ENCODE data around the gene MYO1D.
A peak's percentile ranks its signal among the peaks of the same experiment; 100 is the strongest.
"Not testable (repeated sequence)": the region's sequence is repeated elsewhere in the genome, so short reads cannot be mapped to it uniquely, and the experiment has no call there.

MYO1D gene

GRCh38 chr17:32855620-32856019, 21.3 kb downstream of the MYO1D start:
- no peak for DNase-seq (ENCODE audit: low read depth in 2 of 2)

- no peak for DNase-seq (ENCODE audit: low read depth in 2 of 2)
Observed at GRCh38 chr17:32854832-32855389, 22.0 kb downstream of the MYO1D start.

GRCh38 chr17:32854207-32854606, 22.7 kb downstream of the MYO1D start:
- no peak for DNase-seq (ENCODE audit: low read depth in 2 of 2)

GRCh38 chr17:32852811-32853210, 24.1 kb downstream of the MYO1D start:
- DNase-seq (ENCODE audit: low read depth in 2 of 2), result no peak

GRCh38 chr17:32849879-32850278, 27.0 kb downstream of the MYO1D start:
- peak; percentile 20 to 34 for DNase-seq (ENCODE audit: low read depth in 2 of 2)

GRCh38 chr17:32847977-32848376, 28.9 kb downstream of the MYO1D start:
- no peak for DNase-seq (ENCODE audit: low read depth in 2 of 2)

- DNase-seq (ENCODE audit: low read depth in 2 of 2), result no peak
Observed at GRCh38 chr17:32846143-32846542, 30.8 kb downstream of the MYO1D start.

GRCh38 chr17:32840241-32840640, 36.7 kb downstream of the MYO1D start:
- DNase-seq (ENCODE audit: low read depth in 2 of 2), result no peak

- DNase-seq (ENCODE audit: low read depth in 2 of 2), result no peak
Observed at GRCh38 chr17:32836527-32836926, 40.4 kb downstream of the MYO1D start.

GRCh38 chr17:32835291-32835761, 41.6 kb downstream of the MYO1D start:
- DNase-seq (ENCODE audit: low read depth in 2 of 2), result no peak

GRCh38 chr17:32834104-32834503, 42.8 kb downstream of the MYO1D start:
- no peak for DNase-seq (ENCODE audit: low read depth in 2 of 2)

GRCh38 chr17:32833526-32833925, 43.4 kb downstream of the MYO1D start:
- DNase-seq (ENCODE audit: low read depth in 2 of 2), result no peak

- DNase-seq (ENCODE audit: low read depth in 2 of 2), result no peak
Observed at GRCh38 chr17:32833076-32833475, 43.8 kb downstream of the MYO1D start.

GRCh38 chr17:32831627-32832243, 45.2 kb downstream of the MYO1D start:
- DNase-seq (ENCODE audit: low read depth in 2 of 2), result no peak

GRCh38 chr17:32831223-32831622, 45.7 kb downstream of the MYO1D start:
- DNase-seq (ENCODE audit: low read depth in 2 of 2), result no peak

- DNase-seq (ENCODE audit: low read depth in 2 of 2), result no peak
Observed at GRCh38 chr17:32828822-32829221, 48.1 kb downstream of the MYO1D start.

GRCh38 chr17:32827227-32827626, 49.7 kb downstream of the MYO1D start:
- no peak for DNase-seq (ENCODE audit: low read depth in 2 of 2)

- no peak for DNase-seq (ENCODE audit: low read depth in 2 of 2)
Observed at GRCh38 chr17:32826076-32826475, 50.8 kb downstream of the MYO1D start.

- no peak for DNase-seq (ENCODE audit: low read depth in 2 of 2)
Observed at GRCh38 chr17:32824334-32824733, 52.6 kb downstream of the MYO1D start.

GRCh38 chr17:32822996-32823395, 53.9 kb downstream of the MYO1D start:
- DNase-seq (ENCODE audit: low read depth in 2 of 2), result no peak

- DNase-seq (ENCODE audit: low read depth in 2 of 2), result not testable (repeated sequence)
Observed at GRCh38 chr17:32821987-32822934, 54.7 kb downstream of the MYO1D start.

GRCh38 chr17:32820440-32820839, 56.5 kb downstream of the MYO1D start:
- DNase-seq (ENCODE audit: low read depth in 2 of 2), result no peak

- no peak for DNase-seq (ENCODE audit: low read depth in 2 of 2)
Observed at GRCh38 chr17:32819787-32820186, 57.1 kb downstream of the MYO1D start.
